HG03575 (cell line): ENCODE data around the gene NCOA4.
"Not testable (repeated sequence)": the region's sequence is repeated elsewhere in the genome, so short reads cannot be mapped to it uniquely, and the experiment has no call there.

Experiments used
- ATAC-seq: cut with Tn5 transposase; IDR thresholded peaks from one replicate; pipeline ENCODE4 v1.9.1; 2021; ENCODE audit not compliant: unreplicated experiment, insufficient number of reproducible peaks, low FRiP score; ENCODE audit errors: extremely low read depth

Gene NCOA4

GRCh38 chr10:46001187-46001756 is 29.2 kb downstream of the NCOA4 start:
- ATAC-seq = no peak

DNA sequence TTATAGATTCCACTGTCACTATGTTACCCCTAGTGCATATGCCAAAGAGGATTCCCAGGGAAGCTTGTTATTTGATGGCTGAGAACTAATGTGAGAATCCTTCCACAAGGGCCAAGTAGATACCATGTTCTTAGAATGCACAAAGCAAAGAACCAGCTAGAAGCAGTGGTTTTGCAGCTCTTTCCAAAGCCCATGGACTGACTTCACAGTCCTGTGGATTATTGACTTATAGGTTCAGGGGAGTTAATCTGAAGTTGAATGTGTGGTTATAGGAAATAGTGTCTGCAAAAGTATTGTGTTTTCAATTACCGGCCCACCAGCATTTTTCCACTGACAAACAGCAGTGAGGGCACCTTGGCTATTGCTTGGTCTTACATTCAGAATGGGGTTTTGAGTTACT is 29.9 kb downstream of the NCOA4 start:
- no peak for ATAC-seq

- not testable (repeated sequence) for ATAC-seq
Observed at GRCh38 chr10:45999955-46000354, 30.5 kb downstream of the NCOA4 start.

- no peak for ATAC-seq
Observed at GRCh38 chr10:45997994-45998763, 32.2 kb downstream of the NCOA4 start.

DNA sequence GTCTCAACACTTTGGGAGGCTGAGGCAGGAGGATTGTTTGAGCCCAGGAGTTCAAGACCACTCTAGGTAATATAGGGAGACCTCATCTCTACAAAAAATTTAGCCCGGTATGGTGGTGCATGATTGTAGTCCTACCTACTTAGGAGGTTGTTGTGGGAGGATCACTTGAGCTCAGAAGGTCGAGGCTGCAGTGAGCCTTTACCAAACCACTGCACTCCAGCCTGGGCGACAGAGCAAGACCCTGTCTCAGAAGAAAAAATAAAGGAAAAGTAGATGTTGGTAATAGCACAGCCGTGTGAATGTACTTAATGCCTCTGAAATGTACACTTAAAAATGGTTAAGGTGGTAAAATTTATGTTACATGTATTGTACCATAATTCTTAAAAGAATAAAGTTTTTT is 32.9 kb downstream of the NCOA4 start:
- ATAC-seq = no peak

GRCh38 chr10:45985590-45985989 is 44.8 kb downstream of the NCOA4 start:
- ATAC-seq = not testable (repeated sequence)

DNA sequence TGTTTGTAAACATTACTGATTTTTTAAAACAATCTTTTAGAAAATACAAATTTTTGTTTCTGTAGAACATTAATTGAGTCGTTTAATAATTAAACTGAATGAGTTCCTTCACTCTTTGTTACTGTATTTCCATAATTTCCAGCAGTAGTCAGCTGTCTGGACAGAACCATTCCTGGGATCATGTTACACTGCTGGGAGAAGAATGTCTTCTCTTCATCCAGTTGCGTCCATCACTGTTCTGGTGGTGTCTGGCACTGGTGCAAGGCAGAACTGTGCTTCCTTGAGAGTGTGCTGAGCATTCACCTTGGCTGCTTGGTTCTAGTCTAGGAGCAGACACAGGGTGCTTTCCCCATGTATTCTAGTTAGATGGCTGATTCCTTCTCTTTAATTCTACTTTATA is 46.0 kb downstream of the NCOA4 start:
- not testable (repeated sequence) for ATAC-seq

GRCh38 chr10:45983538-45984186 is 46.8 kb downstream of the NCOA4 start:
- not testable (repeated sequence) for ATAC-seq

GRCh38 chr10:45981367-45981766 is 49.1 kb downstream of the NCOA4 start:
- not testable (repeated sequence) for ATAC-seq

DNA sequence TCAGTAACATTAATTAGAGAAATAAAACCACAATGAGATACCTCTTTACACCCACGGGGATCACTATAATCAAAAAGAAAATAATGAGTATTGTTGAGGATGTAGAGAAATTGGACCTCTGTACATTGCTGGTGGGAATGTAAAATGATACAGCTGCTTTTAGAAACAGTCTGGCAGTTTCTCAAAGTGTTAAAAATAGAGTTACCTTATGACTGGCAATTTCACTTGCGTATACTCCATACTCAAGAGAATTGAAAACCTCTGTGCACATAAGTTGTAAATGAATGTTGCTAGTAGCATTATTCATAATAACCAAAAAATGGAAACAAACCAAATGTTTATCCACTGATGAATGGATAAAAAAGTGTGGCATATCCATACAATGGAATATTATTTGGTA is 51.9 kb downstream of the NCOA4 start:
- peak; percentile 76 for ATAC-seq

- ATAC-seq = not testable (repeated sequence)
Observed at GRCh38 chr10:45974041-45974440, 56.4 kb downstream of the NCOA4 start.

GRCh38 chr10:45972813-45973169 is 57.6 kb downstream of the NCOA4 start:
- ATAC-seq = not testable (repeated sequence)

- ATAC-seq = not testable (repeated sequence)
Observed at GRCh38 chr10:45972106-45972812, 58.2 kb downstream of the NCOA4 start, which contains the start of gene TIMM23. TSS of gene TIMM23 (plus strand) at chr10:45972489. CDS start at chr10:45972625, 136 bp downstream.

DNA sequence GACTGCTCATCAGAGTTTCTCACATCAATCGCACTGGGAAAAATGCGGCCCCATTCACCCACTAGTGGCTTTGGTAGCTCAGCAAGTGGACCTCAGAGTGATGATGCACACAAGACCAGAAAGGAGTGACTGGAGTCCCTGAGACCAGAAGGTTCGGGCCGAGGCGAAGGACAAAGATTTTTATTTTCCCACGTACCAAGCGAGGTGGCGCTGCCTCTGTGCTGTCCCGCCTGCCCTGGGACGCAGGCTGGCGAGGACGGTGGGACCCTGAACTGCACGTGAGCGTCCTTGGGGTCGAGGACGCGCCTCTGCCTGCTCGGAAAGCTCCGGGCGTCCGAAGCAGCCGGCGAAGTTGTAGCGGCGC is 58.7 kb downstream of the NCOA4 start:
- not testable (repeated sequence) for ATAC-seq

DNA sequence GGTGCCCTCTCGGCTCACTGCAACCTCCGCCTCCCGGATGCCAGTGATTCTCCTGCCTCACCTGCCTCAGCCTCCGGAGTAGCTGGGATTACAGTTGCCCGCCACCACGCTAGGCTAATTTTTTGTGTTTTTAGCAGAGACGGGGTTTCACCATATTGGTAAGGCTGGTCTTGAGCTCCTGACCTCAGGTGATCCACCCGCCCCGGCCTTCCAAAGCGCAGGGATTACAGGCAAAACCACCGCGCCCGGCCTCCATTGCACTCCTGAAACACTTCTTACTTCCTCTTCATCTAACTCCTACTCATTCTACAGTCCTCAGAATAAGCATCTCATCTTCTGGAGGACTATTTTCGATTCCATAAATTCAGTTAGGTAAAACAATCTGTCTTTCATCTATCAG is 59.4 kb downstream of the NCOA4 start:
- not testable (repeated sequence) for ATAC-seq

DNA sequence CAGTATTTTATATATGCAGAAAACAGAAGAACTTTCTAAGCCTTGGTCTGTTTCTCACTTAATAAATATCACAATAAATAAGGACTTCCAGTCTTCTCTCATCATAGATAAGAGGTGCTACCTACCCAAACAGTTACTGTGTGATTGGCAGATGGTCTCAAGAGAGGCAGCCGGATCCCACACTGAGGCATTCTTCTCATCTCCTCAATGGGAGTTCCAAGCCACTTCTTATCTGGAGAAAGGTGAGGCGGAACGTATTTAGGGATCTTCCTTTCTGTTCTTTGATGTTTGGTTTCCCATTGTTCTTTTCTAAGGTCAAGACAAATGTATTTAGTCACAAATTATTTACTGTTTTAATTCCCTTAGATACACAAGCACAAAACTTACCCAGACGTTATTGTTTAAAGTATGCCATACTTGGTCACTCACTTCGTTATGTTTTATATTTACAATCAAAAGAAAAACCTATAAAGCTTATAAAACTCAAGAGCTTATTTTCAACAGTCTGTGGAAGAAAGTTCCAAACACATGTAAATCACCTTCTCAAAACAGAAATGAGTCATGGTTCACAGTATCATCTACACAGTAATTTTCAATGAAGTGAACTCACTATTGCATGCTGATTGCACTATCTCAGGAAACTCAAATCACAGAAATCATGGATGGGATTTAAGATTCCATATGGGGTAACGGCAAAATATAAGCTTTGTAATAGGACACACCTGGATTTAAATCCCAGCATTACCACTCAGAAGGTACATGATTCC is 67.6 kb downstream of the NCOA4 start:
- not testable (repeated sequence) for ATAC-seq

DNA sequence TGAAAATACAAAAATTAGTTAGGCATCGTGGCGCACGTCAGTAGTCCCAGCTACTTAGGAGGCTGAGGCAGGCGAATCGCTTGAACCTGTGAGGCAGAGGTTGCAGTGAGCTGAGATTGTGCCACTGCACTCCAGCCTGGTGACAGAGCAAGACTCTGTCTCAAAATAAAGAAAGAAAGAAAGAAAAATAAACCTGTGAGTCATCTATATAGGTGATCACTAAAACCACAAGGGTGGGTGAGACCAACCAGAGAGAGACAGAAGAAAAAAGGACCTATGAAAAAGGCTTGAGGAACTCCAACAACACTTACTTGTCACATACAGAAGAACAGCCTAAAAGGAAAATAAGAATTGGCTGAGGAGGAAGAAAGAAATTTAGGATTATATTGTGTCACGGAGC is 72.5 kb downstream of the NCOA4 start:
- not testable (repeated sequence) for ATAC-seq

- not testable (repeated sequence) for ATAC-seq
Observed at GRCh38 chr10:45956634-45957033, 73.8 kb downstream of the NCOA4 start.
